ENCODE data around the gene OSBP. TPM values are rescaled to one million over a fixed set of nuclear protein-coding genes. Genes with fewer than 3 reads are reported as not detected.
A peak's percentile ranks its signal among the peaks of the same experiment; 100 is the strongest.

The OSBP gene
- total and polyA plus RNA-seq, 2 experiments from 2014 or later: 11.0 to 39.3 TPM

- ATAC-seq (peak; percentile 9), DNase-seq (ENCODE audit: low spot score) (peak; percentile 93)
- Histone ChIP-seq H2AFZ (peak overlapping the region; percentile 99), H3K4me1 (ENCODE audit: insufficient read depth) (peaks cover 9% of the 10 kb centered on the region), H3K27ac (ENCODE audit: low read depth) (no peak overlapping the region), H3K4me2 (peak overlapping the region; percentile 90), H3K9me2 (ENCODE audit: insufficient read depth) (no peaks in the 10 kb centered on the region), H3F3A (replicated peaks; ENCODE audit: low read depth) (peaks cover 7% of the 10 kb centered on the region; the same call in 1 of the 2 replicates), H3K4me3 (peak overlapping the region; percentile 88), H3K79me2 (replicated peaks; ENCODE audit: insufficient read depth) (no peaks in the 10 kb centered on the region), H4K20me1 (replicated peaks; ENCODE audit: insufficient read depth) (no peaks in the 10 kb centered on the region; the same call in 1 of the 2 replicates), H3K36me3 (ENCODE audit: insufficient read depth) (no peaks in the 10 kb centered on the region), H3K27me3 (ENCODE audit: insufficient read depth) (no peaks in the 10 kb centered on the region)
- peaks cover 11% of the 10 kb centered on the region; the same call in 2 of the 3 replicates for H3K9me3 Mint-ChIP-seq
- peaks cover 3% of the 10 kb centered on the region; the same call in 2 of the 3 replicates for H3K36me3 Mint-ChIP-seq (ENCODE audit: low read depth)
- H3K4me1 Mint-ChIP-seq: peaks cover 11% of the 10 kb centered on the region; the same call in 2 of the 3 replicates
- H3K4me3 Mint-ChIP-seq: peak overlapping the region; percentile 85
- H3K27ac Mint-ChIP-seq: peak overlapping the region; percentile 88; the same call in 1 of the 2 replicates
- TF ChIP-seq JUNB (IDR thresholded peaks at IDR 0.05; ENCODE audit: unreplicated experiment) (no peak), CTCF (conservative IDR thresholded peaks at IDR 0.05; ENCODE audit: low read depth in 2 of 2) (no peak), STAT1 (IDR thresholded peaks at IDR 0.05; ENCODE audit: unreplicated experiment) (no peak), ZNF331 (CRISPR knock-in tag; IDR thresholded peaks at IDR 0.05; ENCODE audit: low read depth) (no peak), ZNF462 (CRISPR knock-in tag; IDR thresholded peaks at IDR 0.05) (no peak)
- H3K27me3 Mint-ChIP-seq (ENCODE audit: insufficient read depth, low read depth, poor library complexity): peaks cover 51% of the 10 kb centered on the region
Observed at GRCh38 chr11:59560702-59561473, 54.7 kb downstream of the OSBP start.
